GM21447 (cell line): ENCODE data around the gene PPP2R2C.

Experiments used
- ATAC-seq: cut with Tn5 transposase; IDR thresholded peaks from one replicate; pipeline ENCODE4 v1.9.1; 2021; ENCODE audit not compliant: unreplicated experiment

PPP2R2C gene

GRCh38 chr4:6494431-6495295 lies 22.2 kb upstream of the PPP2R2C start:
- ATAC-seq, result no peak

DNA sequence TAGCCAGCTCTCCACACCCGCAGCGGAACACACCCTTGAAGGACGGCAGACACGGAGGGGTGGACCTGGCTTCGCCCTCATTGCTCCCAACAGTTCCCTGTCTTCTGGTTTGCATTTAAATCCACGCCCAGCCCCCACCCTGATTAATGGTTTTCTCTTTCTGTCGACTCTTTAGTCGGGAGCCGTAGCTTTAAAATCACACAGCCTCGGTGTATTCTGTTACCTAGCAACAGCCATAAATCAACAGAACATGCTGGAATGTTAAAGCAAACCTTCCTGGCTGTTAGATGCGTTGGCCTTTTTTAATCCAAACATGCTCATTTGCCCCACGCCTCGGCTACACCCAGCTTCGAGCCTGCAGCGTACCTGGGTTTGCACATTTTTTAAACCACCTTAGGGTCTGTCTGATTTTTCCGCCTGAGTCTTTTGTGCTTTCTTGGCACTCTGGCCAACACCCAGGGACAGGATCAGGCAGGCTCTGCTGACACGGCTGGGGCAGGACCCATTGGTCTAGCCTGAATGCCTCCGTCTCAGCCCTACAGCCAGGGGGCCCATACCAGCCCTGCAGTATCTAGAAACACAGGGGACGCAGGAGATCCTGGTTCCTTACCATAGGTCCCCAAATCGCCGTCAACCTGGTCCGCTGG lies 21.4 kb upstream of the PPP2R2C start:
- ATAC-seq, result no peak

DNA sequence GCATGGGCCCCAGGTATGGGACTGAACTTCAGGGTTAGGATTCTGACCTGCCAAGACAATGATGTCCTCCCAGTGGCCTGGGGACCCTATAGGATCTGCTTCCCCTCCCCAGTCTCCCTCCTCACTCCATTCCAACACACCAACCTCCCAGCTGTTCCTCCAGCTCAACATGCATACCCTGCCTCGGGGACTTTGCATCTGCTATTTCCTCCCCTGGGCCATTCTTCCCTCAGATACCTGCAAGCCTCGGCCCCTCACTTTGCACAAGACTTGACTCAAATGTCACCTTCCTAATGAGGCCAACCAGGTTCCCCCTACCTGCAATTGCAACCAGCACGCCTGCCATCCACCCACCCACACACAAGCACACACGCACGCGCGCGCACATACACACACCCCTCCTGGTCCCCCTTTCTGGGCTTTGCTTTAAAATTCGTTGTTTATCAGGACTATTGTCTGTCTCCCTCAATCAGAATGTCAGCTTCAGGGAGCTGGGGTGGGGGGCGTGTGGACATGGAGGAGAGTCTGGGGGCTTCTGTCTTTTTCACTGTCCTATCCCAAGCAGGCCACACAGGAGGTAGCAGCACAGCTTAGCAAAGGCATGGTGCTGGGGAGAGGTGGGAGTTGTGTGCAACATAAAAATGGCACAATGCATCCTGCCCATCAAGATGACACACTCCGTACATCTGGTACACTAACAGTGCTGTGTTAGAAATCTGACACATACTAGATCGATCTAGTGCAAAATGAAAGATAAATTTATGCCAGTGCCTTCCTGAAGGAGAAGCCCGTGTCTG lies 20.6 kb upstream of the PPP2R2C start:
- no peak for ATAC-seq

DNA sequence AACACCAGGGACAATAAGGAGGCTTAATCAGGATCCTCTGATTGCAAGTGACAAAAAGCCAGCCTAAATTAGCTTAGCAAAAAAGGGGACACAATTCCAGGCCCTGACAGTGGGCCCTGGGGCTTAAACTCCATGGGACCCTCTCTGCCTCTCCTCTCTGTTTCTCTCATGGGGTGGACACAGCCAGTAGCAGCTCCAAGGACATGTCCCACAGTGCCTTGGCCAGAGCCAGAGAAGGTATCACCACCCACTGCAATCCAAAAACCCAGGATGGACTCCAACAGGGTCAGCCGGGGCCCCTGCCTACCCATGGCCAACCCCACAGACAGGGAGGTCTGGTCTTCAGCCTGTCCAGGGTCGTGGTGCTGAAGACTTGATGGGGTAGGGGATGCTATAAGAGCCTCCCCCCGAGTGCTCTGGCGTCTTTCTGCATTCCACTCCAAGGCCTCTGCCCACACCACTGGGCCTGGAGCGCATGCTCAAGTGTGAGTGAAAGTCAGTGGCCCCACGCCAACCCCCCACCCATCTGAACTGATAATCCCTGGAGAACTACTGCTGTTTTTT lies 19.7 kb upstream of the PPP2R2C start:
- ATAC-seq, result no peak

DNA sequence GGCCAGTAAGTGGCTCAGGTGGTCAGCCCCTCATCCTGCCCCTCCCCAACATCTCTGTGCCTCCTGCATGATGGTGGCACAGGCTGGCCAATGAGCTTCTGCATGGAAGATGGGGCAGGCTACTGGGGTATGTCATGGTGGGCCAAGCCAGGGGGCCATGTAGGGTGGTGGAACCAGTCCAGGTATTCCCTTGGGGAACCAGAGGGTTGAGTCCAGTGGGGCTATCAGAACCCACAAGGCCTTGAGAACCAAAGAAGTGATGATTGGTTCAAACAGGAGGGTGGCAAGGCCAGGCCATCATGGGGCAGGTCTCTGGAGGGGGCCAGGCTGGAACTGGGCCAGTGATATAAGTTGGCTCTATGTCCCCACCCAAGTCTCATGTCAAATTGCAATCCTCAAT lies 18.8 kb upstream of the PPP2R2C start:
- ATAC-seq, result no peak

DNA sequence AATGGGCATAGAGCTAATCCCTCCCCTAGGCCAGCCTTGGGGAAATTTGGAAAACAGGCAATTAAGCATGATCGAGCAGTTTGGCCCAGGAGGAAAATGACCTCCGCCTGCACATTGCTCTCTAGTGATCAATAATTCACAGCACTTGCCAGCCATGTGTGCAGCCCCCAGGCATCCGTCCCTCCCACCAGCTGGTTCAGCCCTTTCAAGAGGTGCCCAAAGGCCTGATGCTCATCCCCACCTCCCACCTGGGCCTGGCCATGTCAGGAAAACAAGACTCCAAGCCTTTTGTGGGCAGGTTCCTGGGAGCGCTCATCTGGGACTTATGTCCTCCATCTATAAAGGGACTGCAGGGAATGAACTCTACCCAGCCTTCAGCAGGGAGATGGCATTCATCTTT lies 17.5 kb upstream of the PPP2R2C start:
- ATAC-seq, result no peak

DNA sequence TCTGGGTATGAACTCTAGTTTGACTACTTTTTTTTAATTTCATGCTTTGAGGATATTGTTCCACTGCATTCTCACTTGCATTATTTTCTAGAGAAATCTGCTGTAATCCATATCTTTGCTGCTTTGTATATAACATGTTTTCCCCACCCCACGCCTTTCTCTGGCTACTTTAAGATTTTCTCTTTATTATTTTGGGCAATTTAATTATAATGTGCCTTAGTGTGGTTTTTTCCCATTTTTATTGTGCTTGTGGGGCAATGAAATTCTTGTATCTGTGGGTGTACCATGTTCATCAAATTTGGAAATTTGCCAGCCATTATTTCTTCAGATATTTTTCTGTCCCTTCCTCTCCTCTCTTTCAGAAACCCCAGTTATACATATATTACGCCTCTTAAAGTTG lies 15.1 kb upstream of the PPP2R2C start:
- ATAC-seq, result no peak

- no peak for ATAC-seq
Observed at GRCh38 chr4:6480534-6481088, 8.2 kb upstream of the PPP2R2C start.

- ATAC-seq, result no peak
Observed at GRCh38 chr4:6478546-6479220, 6.3 kb upstream of the PPP2R2C start.

DNA sequence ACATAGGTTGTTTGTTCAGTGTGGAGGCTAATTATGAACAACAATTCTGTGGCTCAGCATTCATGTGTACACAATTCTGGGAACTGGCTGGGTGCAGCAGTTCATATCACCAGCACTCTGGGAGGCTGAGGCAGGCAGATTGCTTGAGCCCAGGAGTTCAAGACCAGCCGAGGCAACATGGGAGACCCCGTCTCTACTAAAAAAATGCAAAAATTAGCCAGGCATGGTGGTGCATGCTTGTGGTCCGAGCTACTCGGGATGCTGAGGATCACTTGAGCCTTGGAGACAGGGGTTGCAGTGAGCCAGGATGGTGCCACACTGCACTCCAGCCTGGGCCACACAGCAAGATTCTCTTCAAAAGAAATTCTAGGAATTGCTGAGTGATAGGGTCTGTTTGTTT lies 4.5 kb upstream of the PPP2R2C start:
- no peak for ATAC-seq

- ATAC-seq, result no peak
Observed at GRCh38 chr4:6475492-6476020, 3.1 kb upstream of the PPP2R2C start.

GRCh38 chr4:6474705-6475457 lies 2.5 kb upstream of the PPP2R2C start:
- ATAC-seq, result no peak

DNA sequence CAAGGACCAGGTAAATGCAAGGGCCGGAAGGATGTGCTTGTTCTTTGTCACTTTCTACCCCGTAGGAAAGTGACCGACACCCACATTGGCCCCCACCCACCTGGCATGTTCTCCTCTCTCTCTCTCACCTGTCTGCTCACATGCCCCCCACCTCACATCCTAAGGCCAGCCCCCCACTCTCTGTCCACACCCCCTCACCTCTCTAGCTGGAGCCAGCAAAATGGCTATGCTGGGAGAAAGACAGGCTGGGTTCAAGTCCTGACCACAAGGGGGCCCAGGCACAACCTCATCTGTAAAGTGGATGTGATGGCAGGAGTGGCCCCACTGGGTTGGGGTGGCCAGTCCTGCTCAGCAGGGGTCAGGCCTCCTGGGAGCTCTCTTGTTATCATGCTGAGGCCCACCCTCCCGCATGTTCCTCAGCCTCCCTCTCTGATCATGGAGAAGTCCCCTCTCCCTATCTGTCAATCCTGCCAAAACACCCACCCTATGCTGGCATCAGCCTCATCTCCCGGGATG lies 1.7 kb upstream of the PPP2R2C start:
- ATAC-seq, result no peak

- ATAC-seq, result no peak
Observed at GRCh38 chr4:6473264-6474052, 1.0 kb upstream of the PPP2R2C start.

DNA sequence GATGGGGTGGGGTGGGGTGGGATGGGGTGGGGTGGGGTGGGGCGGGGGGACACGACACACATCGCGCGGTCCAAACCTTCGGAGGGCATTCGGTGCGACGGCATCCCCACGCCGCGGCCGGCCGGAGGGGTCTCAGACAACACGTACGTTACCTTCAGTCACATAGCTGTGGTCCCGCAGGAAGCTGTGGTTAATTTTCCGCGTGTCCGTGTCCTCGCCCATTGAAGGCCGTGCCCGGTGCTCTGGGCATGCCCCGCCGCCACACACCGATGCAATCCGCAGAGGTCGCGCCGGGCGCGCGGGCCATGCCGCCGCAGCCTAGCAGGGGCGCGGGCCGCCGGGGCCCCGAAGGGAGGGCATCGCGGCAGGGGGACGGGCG lies 417 bp downstream of the PPP2R2C start:
- ATAC-seq, result no peak

DNA sequence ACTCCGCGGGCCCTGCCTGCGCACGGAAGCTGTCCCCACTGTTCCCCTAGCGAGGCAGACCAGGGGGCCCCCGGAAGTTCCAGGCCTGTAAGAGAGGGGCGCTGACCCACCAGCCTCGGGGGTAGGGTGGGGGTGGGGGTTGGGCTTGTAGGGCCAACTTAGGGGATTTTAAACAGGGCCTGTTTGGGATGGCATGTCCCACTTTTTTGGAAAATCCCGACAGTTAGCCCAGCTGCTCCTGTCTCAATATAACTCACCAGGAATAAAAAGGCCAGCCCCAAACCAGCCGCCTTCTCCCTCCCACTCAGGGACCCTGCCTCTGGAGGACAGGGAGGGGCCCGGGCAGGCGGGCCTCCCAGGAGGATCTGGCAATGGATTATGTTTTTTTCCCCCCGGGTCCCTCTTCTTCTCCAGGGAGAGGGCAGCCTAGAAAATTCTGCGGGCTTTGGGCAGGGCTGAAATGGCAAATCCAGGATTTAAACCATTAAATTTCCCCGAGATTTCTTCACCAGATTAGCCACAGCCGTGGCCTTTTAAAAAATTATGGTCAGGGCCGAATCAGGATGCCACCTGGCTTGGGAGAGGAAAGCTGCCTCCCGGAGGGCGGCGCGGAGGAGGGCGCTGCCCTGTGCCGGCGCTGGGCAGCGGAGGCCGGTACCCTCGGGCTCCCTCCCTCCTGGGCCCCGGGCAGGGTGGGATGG lies 957 bp downstream of the PPP2R2C start:
- ATAC-seq, result no peak

DNA sequence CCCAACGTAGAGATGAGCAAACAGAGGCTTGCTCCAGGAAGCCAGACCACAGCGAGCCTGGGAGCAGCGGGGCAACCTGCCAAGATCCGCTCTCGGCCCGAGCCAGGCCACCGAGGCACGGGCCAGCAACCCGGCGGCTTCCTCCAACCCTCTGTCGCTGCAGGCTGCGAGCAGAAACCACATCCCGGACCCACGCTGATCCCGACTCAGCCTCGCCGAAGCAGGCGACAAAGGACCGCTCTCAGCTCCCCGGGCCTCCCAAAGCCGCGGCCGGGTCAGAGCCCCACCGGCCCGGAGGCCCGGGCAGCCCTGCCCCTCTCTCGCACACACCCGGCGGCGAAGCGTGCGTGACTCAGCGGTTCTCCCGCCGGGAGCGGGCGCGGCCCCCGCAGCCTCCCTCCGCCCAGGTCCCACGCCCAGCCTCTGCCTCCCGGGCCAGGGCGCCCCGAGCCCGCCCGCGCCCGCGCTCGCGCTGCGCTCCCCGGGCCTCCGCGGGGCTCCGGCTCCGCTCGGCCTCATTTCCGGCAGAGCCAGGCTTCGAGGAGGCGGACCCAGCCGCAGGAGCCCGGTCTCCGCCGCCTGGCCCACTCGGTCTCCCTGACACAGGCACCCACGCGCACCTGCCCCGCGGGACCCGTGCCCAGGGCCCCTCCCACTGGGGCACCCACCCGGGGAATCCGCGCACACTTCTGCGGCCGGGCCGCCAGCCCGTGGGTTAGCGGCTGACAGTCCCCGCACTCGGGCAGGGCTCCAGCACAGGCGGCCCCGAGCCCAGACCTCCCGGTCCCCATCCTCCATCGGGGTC lies 1.7 kb downstream of the PPP2R2C start:
- ATAC-seq, result no peak
